ENCODE measurements around the gene PCDH10.

Gene PCDH10, protein sequence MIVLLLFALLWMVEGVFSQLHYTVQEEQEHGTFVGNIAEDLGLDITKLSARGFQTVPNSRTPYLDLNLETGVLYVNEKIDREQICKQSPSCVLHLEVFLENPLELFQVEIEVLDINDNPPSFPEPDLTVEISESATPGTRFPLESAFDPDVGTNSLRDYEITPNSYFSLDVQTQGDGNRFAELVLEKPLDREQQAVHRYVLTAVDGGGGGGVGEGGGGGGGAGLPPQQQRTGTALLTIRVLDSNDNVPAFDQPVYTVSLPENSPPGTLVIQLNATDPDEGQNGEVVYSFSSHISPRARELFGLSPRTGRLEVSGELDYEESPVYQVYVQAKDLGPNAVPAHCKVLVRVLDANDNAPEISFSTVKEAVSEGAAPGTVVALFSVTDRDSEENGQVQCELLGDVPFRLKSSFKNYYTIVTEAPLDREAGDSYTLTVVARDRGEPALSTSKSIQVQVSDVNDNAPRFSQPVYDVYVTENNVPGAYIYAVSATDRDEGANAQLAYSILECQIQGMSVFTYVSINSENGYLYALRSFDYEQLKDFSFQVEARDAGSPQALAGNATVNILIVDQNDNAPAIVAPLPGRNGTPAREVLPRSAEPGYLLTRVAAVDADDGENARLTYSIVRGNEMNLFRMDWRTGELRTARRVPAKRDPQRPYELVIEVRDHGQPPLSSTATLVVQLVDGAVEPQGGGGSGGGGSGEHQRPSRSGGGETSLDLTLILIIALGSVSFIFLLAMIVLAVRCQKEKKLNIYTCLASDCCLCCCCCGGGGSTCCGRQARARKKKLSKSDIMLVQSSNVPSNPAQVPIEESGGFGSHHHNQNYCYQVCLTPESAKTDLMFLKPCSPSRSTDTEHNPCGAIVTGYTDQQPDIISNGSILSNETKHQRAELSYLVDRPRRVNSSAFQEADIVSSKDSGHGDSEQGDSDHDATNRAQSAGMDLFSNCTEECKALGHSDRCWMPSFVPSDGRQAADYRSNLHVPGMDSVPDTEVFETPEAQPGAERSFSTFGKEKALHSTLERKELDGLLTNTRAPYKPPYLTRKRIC

DNA sequence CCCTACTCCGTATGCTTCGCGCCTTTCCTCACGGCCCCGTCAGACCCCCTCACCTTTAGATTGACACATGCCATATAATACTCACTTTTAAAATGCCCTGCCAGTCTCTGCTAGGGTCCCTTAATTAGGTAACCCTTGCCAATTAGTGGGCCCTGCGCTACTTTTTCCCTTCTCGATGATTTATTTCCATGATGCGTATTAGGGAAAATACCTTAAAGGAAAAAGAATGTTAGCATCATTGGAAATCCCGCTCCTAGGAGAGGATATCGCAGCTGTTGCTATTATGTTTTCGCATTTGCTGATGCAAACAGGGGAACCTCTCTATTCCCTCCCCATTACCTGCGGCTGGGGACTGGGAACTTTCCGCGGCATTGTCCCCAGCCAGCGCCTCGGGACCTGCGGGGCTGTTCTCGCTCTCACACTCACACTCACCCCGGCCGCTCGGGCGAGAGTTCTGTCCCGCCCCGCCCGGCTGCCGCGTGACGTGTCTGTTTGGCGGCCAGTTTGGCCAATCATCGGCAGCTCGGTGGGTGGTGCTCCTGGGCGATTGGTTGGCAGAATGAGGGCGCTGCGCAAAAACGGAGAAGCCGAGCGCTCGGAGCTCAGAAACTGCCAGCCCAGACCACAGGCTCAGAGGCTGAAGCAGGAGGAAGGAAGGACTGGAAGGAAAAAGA lies at the start of gene PCDH10:
Gene PCDH10 (plus strand): TSS at position 605 of the 674 bp plus-strand sequence. CDS start 847 bp downstream, outside the sequence.
- DNase-seq, result peak; percentile 6

DNA sequence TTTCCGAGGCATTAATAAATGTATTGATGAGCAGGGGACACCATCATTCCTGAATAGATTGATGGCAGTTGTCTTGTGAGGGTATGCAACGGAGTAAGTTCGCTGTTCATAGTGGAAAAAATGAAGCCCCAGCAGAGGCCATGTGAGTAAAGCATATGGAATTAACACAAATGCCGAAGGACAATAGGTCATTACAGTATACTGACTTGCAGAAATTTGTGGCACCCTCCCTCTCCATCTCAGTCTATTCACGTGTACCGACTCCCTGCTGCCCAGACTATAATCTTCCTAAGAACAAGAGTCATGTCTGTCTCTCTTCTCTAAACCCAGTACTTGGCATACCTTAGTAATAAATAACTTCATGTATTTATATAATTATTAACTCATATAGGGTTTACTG lies 47.1 kb upstream of the PCDH10 start:
- DNase-seq, result no peak

DNA sequence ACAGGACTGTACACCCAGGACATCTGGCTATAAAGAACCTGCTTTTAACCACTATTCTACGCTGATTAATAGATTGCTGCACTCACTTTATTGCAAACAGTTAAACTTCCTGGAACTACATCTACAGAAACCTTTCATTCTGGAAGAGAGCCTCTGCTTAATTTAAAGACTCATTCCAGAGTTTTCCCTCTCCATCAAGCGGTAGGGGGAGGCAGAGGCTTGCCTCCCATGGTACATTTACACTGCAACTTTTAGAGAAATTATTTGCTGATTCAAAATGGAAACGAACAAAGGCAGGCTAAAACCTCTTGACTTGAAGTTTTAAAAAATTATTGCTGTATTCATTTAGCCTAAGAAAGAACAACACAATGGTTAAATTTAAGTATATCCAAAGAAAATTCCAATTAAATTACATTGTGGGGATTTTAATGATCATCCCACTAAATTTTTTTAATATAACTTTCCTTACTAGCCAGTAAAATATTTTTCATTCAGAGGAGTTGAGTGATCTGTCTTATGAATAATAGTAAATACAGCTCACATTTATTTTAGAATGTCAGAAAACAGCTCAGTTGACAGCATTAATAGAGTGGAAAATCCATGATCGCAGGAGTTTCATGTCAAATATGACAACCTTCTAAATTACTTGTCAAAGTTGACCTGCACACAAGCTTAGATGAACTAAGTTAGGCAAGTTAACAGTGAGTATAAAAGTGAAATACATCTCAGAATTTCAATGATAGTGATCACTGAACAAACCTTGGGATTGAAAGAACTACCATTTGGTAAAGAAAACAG lies 46.3 kb upstream of the PCDH10 start:
- DNase-seq, result no peak

DNA sequence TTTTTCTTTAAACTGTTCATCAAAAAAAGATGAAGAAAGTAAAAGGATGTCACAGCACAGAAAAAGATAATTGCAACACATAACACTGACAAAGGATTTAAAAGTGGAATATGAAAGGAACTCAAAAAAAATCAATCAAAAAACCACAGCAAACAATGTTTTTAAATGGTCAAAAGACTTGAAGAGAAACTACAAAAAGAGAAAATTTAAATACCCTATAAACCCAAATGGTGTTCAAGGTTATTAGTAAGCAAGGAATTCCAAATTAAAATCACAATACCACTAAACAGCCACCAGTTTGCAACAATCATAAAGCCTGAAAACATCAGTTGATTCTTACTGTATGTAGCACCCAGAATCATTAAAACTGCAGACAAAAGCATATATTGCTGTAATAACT lies 36.5 kb upstream of the PCDH10 start:
- DNase-seq, result no peak

DNA sequence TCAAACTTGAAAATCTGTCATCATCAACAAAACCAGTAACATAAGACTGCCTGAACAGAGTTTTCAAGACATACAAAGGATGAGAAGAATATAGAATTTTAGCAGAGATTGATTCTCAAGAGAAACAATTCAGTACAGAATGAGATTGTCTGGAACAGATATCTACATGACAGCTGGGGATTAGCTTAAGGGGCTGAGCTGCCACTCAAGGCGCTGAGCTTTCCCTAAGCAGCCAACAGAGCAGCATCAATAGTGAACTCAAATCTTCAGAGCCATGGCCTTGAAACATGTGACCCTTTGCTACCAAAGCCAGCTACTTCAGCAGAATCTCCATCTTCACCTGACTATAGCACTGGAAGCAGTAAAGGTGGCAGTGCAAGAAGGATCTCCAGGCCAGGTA lies 24.3 kb upstream of the PCDH10 start:
- no peak for DNase-seq

DNA sequence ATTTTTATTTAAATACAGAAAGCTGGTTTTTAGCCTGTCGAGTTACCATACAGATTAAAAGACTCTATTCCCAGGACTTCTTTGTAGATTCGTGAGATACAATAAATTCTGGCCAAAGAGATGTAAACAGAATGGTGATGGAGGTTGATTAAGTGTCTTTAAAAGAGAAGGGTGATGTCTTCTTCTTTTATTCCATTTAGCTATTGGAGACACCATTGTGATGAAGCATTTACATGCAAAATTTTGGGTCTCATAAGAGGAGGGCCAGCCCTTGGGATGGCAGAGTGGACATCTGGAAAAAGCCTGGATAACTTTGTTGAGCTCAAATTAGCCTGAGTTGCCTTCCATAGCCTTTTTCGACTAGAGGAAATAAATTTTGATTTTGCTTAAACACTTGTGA lies 21.6 kb upstream of the PCDH10 start:
- no peak for DNase-seq

DNA sequence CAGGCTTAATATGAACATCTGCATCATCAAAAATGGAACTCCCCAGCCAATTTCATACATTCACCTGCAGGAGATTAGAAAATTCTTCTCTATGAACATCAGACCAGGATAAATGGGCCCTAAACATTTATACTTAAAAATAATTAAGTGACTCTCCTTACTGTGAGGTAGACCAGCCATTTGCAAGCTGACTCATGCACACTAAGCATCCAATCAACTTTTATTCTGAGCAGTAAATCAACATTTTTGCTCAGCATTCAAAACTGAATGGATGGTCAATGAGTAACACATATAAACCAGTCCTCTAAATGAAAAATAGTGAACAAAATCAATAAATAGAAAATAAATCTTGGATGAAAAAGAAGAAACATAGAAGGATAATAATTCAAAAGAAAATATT lies 19.9 kb upstream of the PCDH10 start:
- DNase-seq, result no peak

DNA sequence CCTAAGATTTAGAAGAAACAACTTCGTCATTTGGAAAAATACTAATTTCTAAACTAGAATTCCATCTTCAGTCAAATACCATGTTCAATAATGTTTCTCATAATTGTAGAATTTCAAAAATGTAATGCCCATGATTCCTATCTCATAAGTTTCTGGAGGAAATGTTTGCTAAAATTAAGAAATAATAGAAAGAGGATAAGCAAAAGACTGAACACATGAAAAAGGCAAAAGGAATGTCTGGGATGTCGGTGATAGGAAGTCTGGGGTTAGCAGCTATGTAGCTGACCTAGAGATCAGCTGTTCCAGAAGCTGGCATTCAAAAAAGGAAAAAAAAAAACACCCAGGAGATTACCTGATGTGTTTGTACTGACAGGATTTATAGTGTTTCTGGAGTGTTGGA lies 18.9 kb upstream of the PCDH10 start:
- no peak for DNase-seq

DNA sequence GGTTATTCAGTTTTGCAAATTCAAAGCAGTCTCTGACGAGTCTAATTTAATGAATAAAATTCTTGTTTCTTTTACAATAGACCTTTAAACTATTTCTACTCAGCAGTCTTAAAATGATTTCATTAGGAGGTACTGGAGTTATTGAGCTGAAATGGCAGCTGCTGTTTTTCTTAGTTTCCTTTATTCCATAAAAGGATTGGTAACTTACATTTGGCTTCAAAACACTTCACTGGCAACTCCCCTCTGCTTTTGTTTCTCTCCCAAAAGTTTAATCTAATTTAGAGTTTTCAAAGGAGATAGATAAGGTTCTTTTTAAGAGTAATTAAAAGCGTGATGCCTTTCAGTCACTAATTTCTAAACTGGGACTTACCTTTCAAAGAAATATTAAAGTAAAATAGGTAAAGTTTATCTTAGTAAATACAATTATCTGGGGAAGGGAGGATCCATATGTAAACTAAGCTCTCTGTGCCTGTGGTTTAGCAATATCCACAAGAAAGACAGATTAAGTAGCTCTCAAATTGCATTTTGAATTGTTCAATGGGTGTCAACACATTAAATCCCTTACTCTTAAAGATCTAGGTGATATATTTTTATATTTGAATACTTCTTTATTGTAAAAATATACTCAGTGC lies 17.1 kb upstream of the PCDH10 start:
- no peak for DNase-seq

DNA sequence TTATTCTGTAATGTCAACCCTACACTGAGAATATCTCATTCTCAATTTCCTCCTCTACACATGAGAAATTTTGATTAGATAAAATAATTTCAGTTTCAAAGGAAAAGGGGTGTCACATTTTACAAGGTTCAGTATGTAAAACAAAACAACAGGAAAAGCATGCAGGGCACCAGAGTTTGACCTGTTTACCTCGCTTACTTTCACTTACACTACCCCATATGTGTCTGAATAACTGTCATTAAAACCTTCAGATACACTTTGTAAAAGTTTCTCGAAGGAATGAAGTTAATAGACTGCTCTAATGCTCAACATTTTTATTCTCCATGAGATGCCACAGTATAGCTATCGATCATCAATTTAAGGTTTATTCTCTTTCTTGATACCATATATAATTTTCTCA lies 12.3 kb upstream of the PCDH10 start:
- no peak for DNase-seq

DNA sequence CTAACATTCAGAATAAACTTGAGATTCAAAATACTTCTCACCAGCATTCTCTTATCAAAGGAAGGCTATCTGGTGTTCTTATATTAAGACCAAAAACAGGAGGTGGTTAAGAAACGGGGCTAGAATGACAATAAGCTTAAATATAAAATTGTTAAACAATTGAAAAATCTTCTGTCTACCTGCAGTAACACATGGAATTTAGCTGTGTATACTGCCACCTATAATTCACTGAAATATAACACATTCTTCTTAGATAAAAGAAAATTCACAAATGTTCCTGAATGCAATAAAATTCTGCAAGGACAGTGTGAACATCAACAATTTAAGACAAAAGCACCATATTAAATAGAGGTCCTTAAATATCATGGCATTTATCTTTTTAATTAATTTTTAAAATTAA lies 11.5 kb upstream of the PCDH10 start:
- no peak for DNase-seq

DNA sequence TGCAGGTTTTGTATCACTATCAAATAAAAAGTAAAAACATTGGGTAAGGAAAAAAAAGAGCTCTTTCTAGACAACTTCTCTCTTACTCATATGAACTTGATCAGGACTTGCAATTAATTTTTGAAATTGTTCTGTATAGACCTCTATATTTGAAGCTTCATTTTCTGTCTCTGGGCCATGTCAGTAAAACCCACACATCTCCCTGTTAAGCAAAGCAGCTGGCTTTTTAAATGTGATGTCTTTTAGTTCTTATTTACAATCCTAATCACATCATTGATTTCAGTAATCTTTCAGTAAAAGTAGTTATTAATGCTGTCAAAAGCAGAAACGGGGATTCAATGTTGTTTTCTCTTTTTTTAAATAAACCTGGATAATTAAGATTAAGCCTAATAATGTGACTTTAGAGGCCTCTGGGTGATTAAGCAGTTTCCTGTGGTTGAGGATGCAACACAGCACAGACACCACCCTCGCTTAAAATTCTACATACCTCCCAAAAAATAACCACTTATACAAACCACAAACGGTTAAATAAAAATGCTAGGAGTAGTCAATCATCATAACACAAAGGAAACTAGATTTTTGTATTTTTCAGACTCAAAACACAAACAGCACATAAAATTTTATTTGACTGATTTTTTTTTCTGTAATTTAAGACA lies 5.2 kb upstream of the PCDH10 start:
- DNase-seq, result no peak

DNA sequence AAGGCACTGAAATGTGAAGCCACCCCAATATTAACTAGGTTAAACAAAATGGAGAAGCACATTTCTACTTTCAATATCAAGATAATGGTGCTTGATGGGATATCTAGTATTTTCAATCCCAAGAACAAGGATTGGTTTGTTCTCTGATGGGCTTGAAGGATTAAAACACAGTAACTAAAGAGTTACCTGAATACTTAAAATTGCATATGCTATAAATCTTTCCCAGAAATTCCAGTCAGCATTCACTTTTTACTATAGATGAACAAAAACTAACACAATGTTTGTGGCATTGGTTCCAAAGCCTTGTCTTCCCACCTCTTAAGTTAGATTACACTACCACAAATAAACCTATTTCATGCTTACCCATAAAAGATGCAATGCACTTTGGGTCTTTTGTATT lies 3.9 kb upstream of the PCDH10 start:
- no peak for DNase-seq

DNA sequence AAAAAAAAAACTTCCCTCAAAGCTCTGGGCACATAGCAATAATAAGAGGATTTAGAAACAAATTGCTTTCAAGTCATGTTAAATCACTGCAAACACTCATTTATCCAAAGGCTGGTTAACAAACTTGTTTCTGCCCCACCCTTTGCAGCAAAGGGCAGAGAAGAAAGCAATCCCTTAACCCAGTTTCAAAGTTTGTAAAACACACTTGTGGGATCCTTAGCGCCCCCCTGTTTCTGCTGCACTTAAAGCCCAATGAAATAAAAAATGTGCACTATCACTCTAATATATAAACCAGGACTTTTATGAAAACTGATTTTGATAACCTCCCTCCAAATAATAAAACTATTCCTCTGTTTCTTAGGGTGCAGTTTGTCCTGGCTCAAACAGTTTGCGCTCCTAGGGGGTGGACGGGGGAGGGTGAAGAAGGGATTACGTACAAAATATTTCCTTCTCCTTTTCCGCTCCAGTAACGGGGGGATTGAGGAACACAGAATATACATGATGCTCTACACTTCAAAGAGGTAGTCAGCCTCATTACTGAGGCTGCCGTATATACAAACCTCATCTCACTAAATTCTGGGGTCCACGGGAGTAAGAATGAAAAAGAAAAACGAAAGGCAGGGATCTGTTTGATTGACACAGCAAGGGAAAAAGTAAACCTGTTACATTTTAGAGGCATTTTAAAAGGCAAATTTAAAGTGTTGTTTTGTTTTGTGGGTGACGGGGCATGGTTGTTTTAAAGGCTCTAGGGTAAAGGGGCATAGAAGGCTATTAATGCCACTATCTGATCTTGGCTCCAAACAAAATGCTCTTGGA lies 3.1 kb upstream of the PCDH10 start:
- DNase-seq, result no peak

DNA sequence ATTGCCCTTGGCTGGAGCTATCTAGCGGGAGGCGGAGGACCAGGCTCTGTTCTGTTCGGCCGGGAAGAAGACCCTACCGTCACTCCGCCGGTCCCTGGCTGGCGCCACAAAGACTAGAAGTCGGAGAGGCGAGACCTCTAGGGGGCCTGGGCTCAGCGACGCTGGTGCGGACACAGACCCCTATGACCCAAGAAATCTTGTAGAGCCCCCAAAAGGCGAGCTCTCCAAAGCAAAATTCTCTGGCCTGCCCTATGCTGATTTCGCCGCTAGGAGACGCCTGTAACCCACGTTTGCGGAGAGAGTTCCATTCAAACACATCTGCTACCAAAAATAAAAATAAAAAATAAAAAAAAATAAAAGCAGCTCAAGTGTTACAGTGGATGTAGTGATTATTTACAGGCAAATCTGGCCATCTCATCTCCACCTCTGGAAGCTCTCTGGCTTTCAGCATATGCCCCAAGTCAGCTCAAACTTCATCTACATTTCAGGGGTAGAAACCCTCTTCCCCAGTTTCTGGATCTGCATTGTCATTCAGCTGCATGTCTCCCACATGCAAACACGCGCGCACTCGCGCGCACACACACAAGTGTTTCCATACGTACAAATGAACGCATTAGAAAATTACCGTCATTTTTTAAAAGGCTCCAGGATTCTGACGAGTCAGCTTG lies 2.4 kb upstream of the PCDH10 start:
- no peak for DNase-seq

DNA sequence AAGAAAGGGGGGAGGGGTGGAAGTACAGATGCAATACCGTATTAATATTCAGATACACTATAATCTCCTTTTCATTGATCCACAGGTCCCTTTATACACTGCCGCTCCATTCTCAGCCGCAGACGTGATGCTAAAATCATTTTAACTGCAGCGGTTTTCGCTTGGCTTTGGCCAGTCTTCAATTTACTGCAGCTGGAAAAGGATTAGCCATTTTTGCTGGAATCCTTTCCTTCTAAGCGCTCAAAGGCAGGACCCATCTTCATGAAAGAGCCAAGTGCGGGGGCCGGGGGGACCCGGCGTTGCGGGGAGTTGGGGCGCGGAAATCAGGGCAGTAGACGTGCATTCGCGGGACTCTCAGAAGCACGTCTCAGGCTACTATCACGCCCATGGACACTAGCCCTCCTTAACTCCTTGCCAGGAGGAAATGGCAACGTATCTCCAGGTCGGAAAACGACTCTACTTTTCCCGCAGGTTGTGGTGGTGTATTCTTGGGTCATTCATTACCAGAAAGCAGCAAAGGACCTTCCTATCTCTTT lies 1.7 kb upstream of the PCDH10 start:
- no peak for DNase-seq

DNA sequence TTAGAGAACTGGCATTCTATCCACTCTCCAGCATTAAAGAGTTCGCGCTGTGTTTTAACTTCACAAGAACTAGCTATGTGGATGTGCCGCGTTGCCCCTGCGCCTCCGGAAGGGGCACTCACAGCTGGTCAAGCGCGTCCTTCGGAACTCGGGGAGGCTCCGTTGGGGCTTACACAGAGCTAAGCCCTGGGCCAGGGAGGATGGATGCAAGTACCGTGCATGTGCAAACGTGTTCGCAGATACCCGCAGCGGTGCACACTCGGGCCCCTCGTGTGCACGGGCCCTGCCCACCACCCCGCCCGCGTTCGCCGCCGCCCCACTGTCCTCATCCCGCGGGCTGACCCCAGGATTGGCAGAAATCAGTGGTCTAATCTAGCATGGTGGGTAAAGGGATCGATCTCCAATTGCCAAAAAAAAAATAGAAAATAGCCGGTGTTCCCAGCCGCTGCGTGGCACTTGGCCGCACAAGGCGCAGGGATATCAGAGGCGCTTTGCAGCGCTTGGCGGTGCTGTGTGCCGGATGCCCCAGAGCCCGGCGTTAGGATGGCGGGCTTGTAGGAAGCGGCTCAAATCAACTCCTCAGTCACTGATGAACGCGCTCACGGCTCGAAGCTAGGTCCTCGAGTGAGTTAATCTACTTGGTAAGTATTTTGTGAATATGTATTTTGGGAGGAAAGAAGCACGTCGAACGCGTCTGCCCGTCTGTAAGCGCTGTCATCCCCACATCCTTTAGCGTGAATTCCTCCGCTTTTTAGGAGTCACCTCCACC lies 989 bp upstream of the PCDH10 start:
- DNase-seq, result no peak

DNA sequence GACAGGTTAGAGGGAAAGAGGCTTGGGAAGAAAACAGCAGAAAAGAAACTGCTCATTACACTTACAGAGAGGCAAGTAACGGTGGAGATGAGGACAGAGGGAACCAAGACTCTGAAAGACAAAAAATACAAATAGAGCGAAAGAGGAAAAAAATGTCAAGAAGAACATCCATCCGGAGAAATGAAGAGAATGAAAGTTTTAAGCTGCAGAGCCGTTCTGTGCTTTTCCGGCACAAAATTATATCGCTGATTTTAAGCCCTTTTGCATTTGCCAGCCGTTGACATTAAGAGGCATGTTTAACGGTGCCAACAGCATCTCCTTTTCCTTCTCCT lies 236 bp downstream of the PCDH10 start:
- DNase-seq, result no peak

DNA sequence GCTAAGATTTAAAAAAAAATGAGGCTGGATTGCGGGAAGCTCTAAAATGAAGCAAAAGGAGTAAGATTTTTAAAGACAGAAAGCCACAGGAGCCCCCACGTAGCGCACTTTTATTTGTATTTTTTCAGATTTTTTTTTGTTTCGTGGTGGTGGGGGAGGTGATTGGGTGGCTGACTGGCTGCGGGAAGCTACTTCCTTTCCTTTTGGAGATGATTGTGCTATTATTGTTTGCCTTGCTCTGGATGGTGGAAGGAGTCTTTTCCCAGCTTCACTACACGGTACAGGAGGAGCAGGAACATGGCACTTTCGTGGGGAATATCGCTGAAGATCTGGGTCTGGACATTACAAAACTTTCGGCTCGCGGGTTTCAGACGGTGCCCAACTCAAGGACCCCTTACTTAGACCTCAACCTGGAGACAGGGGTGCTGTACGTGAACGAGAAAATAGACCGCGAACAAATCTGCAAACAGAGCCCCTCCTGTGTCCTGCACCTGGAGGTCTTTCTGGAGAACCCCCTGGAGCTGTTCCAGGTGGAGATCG lies 908 bp downstream of the PCDH10 start:
- no peak for DNase-seq
